ENCODE results near the gene DMAP1. TPM values are rescaled to one million over a fixed set of nuclear protein-coding genes. Genes with fewer than 3 reads are reported as not detected.
"Not testable (repeated sequence)": the region's sequence is repeated elsewhere in the genome, so short reads cannot be mapped to it uniquely, and the experiment has no call there.

Gene DMAP1
- total RNA-seq: 10 to 100 TPM; 30.2 to 34.8 TPM

GRCh38 chr1:44213222-44214112 lies at the start of gene DMAP1:
Gene DMAP1 (plus strand): TSS chr1:44213471. CDS start chr1:44213754, 283 bp downstream.
- H3K9me3 Mint-ChIP-seq (ENCODE audit: low read depth): no peaks in the 10 kb centered on the region
- peak within 1 kb of the TSS; percentile 94 for H3K4me3 Mint-ChIP-seq
- intact Hi-C loops (cut with DNase I, micrococcal nuclease): loop anchor here (1.0 to 10.0 kb wide), 11 partner anchors 142 to 1447 kb away; partner anchors contain the start of genes ARMH1 (in 1 of the 2), B4GALT2 (in 1 of the 2), C1orf50 (in 1 of the 2) and CFAP57 (in 1 of the 2)
- H3K4me1 Mint-ChIP-seq: peaks cover 33% of the 10 kb centered on the region
- ATAC-seq: peak; percentile 92
- peaks cover 7% of the 10 kb centered on the region for H3K36me3 Mint-ChIP-seq (ENCODE audit: low read depth)
- ChIA-PET POLR2A (interaction anchor here (0.6 to 1.2 kb wide), 3 partner anchors 10 to 563 kb away, joined by 3 to 5 read pairs (median 4); no protein-coding TSS in a partner anchor), CTCF (interaction anchor here (0.6 to 1.8 kb wide), 7 partner anchors 25 to 1374 kb away, joined by 3 to 6 read pairs (median 4); no protein-coding TSS in a partner anchor)
- peak within 1 kb of the TSS; percentile 93 for H3K27ac Mint-ChIP-seq
- no peaks in the 10 kb centered on the region for H3K27me3 Mint-ChIP-seq
- peak; percentile 91 for DNase-seq

GRCh38 chr1:44168520-44169098 lies 44.7 kb upstream of the DMAP1 start:
- DNase-seq (no peak), ATAC-seq (no peak)
- CTCF ChIA-PET: no interaction called here
- peaks cover 2% of the 10 kb centered on the region for H3K9me3 Mint-ChIP-seq (ENCODE audit: low read depth)
- no peak overlapping the region for H3K27ac Mint-ChIP-seq
- H3K4me1 Mint-ChIP-seq: no peaks in the 10 kb centered on the region
- H3K36me3 Mint-ChIP-seq (ENCODE audit: low read depth): no peaks in the 10 kb centered on the region
- H3K4me3 Mint-ChIP-seq: no peak overlapping the region
- intact Hi-C loops (cut with DNase I, micrococcal nuclease): no loop called here
- POLR2A ChIA-PET: no interaction called here
- peaks cover 2% of the 10 kb centered on the region for H3K27me3 Mint-ChIP-seq

GRCh38 chr1:44170281-44170823 lies 42.9 kb upstream of the DMAP1 start:
- CTCF ChIA-PET: interaction anchor here (1.2 kb wide), 3 partner anchors 19 to 424 kb away, joined by 3 to 5 read pairs (median 4); no protein-coding TSS in a partner anchor
- POLR2A ChIA-PET: no interaction called here

DNA sequence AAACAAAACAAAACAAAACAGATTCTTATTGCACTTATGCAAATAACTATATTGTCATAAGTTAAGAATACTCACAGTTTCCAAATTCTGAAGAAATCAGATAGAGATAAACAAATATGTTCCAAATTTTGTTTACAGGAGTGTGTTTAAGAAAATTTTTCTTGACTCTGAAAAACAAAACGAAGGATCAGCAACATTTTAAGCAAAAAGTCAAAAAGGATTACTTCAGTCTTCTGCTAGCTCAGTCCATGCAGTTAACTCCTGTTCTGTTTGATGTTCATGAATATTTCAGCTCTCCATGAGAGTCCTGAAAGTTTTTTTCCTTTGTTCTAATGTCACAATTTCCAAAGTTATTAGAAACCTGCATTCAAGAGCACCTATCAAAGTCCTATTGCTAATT lies 38.6 kb upstream of the DMAP1 start:
- POLR2A ChIA-PET: no interaction called here
- intact Hi-C loops (cut with DNase I, micrococcal nuclease): no loop called here
- ATAC-seq (no peak), DNase-seq (no peak)
- Mint-ChIP-seq H3K4me1 (no peaks in the 10 kb centered on the region), H3K27me3 (peaks cover 3% of the 10 kb centered on the region), H3K9me3 (ENCODE audit: low read depth) (peaks cover 8% of the 10 kb centered on the region), H3K27ac (no peak overlapping the region), H3K36me3 (ENCODE audit: low read depth) (peaks cover 1% of the 10 kb centered on the region), H3K4me3 (no peak overlapping the region)
- CTCF ChIA-PET: interaction anchor here (0.5 kb wide), 1 partner anchor 20 kb away, joined by 3 read pairs; no protein-coding TSS in a partner anchor

More at GRCh38 chr1:44170281-44170823, 42.9 kb upstream of the DMAP1 start:
- no peaks in the 10 kb centered on the region for H3K4me1 Mint-ChIP-seq
- H3K27me3 Mint-ChIP-seq: peaks cover 2% of the 10 kb centered on the region
- H3K9me3 Mint-ChIP-seq (ENCODE audit: low read depth): peaks cover 10% of the 10 kb centered on the region
- H3K4me3 Mint-ChIP-seq: no peak overlapping the region
- H3K36me3 Mint-ChIP-seq (ENCODE audit: low read depth): peaks cover 1% of the 10 kb centered on the region
- no peak overlapping the region for H3K27ac Mint-ChIP-seq
- intact Hi-C loops (cut with DNase I, micrococcal nuclease): no loop called here
- DNase-seq (no peak), ATAC-seq (no peak)

DNA sequence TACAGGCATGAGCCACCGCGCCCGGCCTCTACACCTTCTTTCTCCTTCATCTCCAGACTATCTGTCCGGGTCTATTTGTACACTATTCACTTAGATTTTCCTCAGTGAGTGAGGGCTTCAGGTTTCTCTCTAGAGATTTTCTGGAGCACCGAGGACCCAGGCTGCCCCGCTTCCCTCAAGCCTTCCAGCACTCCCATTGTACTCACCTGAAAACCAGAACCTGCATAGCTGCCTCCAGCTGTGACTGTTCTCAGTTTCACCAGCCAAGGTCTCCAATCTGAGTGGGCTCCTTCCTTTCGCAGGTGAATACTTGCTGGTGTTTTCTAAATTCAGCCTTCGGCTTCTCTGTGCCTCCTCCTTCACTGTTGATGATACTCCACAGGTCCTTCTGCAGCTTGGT lies 12.9 kb upstream of the DMAP1 start:
- Mint-ChIP-seq H3K4me1 (no peaks in the 10 kb centered on the region), H3K9me3 (ENCODE audit: low read depth) (no peaks in the 10 kb centered on the region), H3K36me3 (ENCODE audit: low read depth) (no peaks in the 10 kb centered on the region), H3K27ac (no peak overlapping the region), H3K27me3 (no peaks in the 10 kb centered on the region), H3K4me3 (no peak overlapping the region)
- ATAC-seq: no peak
- POLR2A ChIA-PET: no interaction called here
- DNase-seq: no peak
- CTCF ChIA-PET: interaction anchor here (0.7 to 1.7 kb wide), 2 partner anchors 117 to 120 kb away, joined by 4 read pairs; no protein-coding TSS in a partner anchor
- intact Hi-C loops (cut with DNase I, micrococcal nuclease): no loop called here

DNA sequence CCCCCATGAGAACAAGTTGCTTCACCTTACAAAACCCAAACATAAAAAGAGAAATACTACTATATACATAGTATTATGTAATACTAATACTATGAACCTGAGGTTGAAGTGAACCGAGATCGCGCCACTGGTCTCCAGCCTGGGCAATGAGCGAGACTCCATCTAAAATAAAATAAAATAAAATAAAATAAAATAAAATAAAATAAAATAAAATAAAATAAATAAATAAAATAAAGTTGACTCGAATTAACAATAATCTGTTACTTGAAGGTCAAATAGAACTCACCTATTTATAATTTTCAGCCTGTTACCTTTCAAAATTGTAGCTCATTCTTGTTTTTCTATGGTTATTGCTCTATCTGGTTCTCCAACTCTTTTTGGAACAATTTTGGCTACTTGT lies 6.7 kb upstream of the DMAP1 start:
- H3K4me3 Mint-ChIP-seq; H3K36me3 Mint-ChIP-seq (ENCODE audit: low read depth); H3K4me1 Mint-ChIP-seq; POLR2A ChIA-PET; H3K27me3 Mint-ChIP-seq; H3K27ac Mint-ChIP-seq; ATAC-seq; H3K9me3 Mint-ChIP-seq (ENCODE audit: low read depth); DNase-seq; intact Hi-C loops (cut with DNase I, micrococcal nuclease): not testable (repeated sequence)
- CTCF ChIA-PET: interaction anchor here (1.3 kb wide), 1 partner anchor 11 kb away, joined by 4 read pairs; no protein-coding TSS in a partner anchor

DNA sequence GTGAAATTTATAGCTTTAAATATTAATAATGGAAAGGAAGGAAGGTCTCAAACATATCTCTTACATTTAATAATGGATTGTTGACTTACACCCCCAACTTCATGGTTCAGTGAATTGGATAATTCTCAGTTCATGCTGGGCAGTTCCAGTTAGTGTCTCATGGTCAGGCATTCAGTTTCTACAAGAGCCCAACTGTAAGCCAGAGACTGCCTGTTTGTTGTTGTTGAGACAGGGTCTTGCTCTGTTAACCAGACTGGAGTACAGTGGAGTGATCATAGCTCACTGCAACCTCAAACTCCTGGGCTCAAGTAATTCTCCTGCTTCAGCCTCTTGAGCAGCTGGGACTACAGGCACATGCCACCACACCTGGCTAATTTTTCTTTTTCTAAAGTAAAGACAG lies 5.0 kb upstream of the DMAP1 start:
- POLR2A ChIA-PET: no interaction called here

GRCh38 chr1:44210595-44210994 lies 2.7 kb upstream of the DMAP1 start:
- Mint-ChIP-seq H3K4me1 (peaks cover 26% of the 10 kb centered on the region), H3K36me3 (ENCODE audit: low read depth) (peaks cover 6% of the 10 kb centered on the region), H3K27ac (no peak overlapping the region), H3K9me3 (ENCODE audit: low read depth) (no peaks in the 10 kb centered on the region), H3K4me3 (no peak overlapping the region), H3K27me3 (no peaks in the 10 kb centered on the region)
- CTCF ChIA-PET: interaction anchor here (0.6 kb wide), 1 partner anchor 104 kb away, joined by 3 read pairs; no protein-coding TSS in a partner anchor
- no peak for DNase-seq
- intact Hi-C loops (cut with DNase I, micrococcal nuclease): loop anchor here (5.0 to 10.0 kb wide), 3 partner anchors 233 to 503 kb away; partner anchors contain the start of genes B4GALT2 (in 1 of the 2) and ST3GAL3 (in 1 of the 2)
- ATAC-seq: no peak
- POLR2A ChIA-PET: no interaction called here

More for the DNA sequence above, 5.0 kb upstream of the DMAP1 start:
- CTCF ChIA-PET: no interaction called here
- H3K4me3 Mint-ChIP-seq: no peak overlapping the region
- ATAC-seq (no peak), DNase-seq (no peak)
- H3K27me3 Mint-ChIP-seq: no peaks in the 10 kb centered on the region
- H3K27ac Mint-ChIP-seq: no peak overlapping the region
- no peaks in the 10 kb centered on the region for H3K36me3 Mint-ChIP-seq (ENCODE audit: low read depth)
- no peaks in the 10 kb centered on the region for H3K9me3 Mint-ChIP-seq (ENCODE audit: low read depth)
- H3K4me1 Mint-ChIP-seq: peaks cover 11% of the 10 kb centered on the region
- intact Hi-C loops (cut with DNase I, micrococcal nuclease): no loop called here

- Mint-ChIP-seq H3K36me3 (ENCODE audit: low read depth) (peaks cover 6% of the 10 kb centered on the region), H3K27ac (peak overlapping the region; percentile 93), H3K4me3 (peak overlapping the region; percentile 94), H3K9me3 (ENCODE audit: low read depth) (no peaks in the 10 kb centered on the region), H3K27me3 (no peaks in the 10 kb centered on the region), H3K4me1 (peaks cover 33% of the 10 kb centered on the region)
- ChIA-PET CTCF (interaction anchor here (0.7 to 1.8 kb wide), 9 partner anchors 13 to 1554 kb away, joined by 3 to 6 read pairs (median 3); partner anchors contain the start of gene PPIH), POLR2A (interaction anchor here (0.6 to 1.2 kb wide), 3 partner anchors 11 to 562 kb away, joined by 3 to 5 read pairs (median 4); no protein-coding TSS in a partner anchor)
- intact Hi-C loops (cut with DNase I, micrococcal nuclease): loop anchor here (1.0 to 10.0 kb wide), 11 partner anchors 143 to 1446 kb away; partner anchors contain the start of genes ARMH1 (in 1 of the 2), B4GALT2 (in 1 of the 2), C1orf50 (in 1 of the 2) and CFAP57 (in 1 of the 2)
- ATAC-seq (peak; percentile 58), DNase-seq (peak; percentile 69)
These were observed 683 bp upstream of the DMAP1 start for GRCh38 chr1:44212355-44213221.

- H3K36me3 Mint-ChIP-seq (ENCODE audit: low read depth): peaks cover 15% of the 10 kb centered on the region
- peak; percentile 88 for DNase-seq
- no peaks in the 10 kb centered on the region for H3K27me3 Mint-ChIP-seq
- peak overlapping the region; percentile 10 for H3K27ac Mint-ChIP-seq
- POLR2A ChIA-PET: interaction anchor here (0.8 kb wide), 1 partner anchor 1065 kb away, joined by 3 read pairs; no protein-coding TSS in a partner anchor
- intact Hi-C loops (cut with DNase I, micrococcal nuclease): loop anchor here (1.0 to 10.0 kb wide), 8 partner anchors 21 to 437 kb away; partner anchors contain the start of gene ERI3 (in 1 of the 2)
- ATAC-seq: peak; percentile 66
- peaks cover 25% of the 10 kb centered on the region for H3K4me1 Mint-ChIP-seq
- CTCF ChIA-PET: interaction anchor here (0.6 to 5.2 kb wide), 33 partner anchors 8 to 478 kb away, joined by 3 to 46 read pairs (median 4); no protein-coding TSS in a partner anchor
- H3K4me3 Mint-ChIP-seq: no peak overlapping the region
- no peaks in the 10 kb centered on the region for H3K9me3 Mint-ChIP-seq (ENCODE audit: low read depth)
These were observed 4.6 kb downstream of the DMAP1 start for GRCh38 chr1:44217809-44218410.
